ENCODE results near the gene CHORDC1. TPM values are rescaled to one million over a fixed set of nuclear protein-coding genes. Genes with fewer than 3 reads are reported as not detected.

Gene CHORDC1
- total and polyA plus RNA-seq, 2 of the 8 experiments (the other 6 are each of a cell fraction or from before 2014, with no cell fraction given), result 28.9 to 97.1 TPM

- no peak for TF ChIP-seq CHD7 (IDR thresholded peaks at IDR 0.05; ENCODE audit: insufficient replicate concordance, low read length)
- TF ChIP-seq SUZ12 (IDR thresholded peaks at IDR 0.05; ENCODE audit: low read length), result no peak
- no peak for TF ChIP-seq KDM4A (IDR thresholded peaks at IDR 0.05; ENCODE audit: low read depth, low read length, severe bottlenecking)
- no peak for TF ChIP-seq BACH1 (IDR thresholded peaks at IDR 0.05; ENCODE audit: low read length)
- TF ChIP-seq TEAD4 (IDR thresholded peaks at IDR 0.05; ENCODE audit: low read depth, low read length), result no peak
- no peak for TF ChIP-seq TAF1 (IDR thresholded peaks at IDR 0.05; ENCODE audit: low read depth, low read length)
- no peak for TF ChIP-seq RXRA (IDR thresholded peaks at IDR 0.05; ENCODE audit: insufficient read depth, low read depth, low read length)
- no peak for TF ChIP-seq EZH2 (IDR thresholded peaks at IDR 0.05; ENCODE audit: low read depth, low read length, severe bottlenecking)
- TF ChIP-seq SP1 (IDR thresholded peaks at IDR 0.05; ENCODE audit: low read depth, low read length), result no peak
- no peak for TF ChIP-seq TCF12 (IDR thresholded peaks at IDR 0.05; ENCODE audit: low read depth, low read length)
- TF ChIP-seq SIN3A (conservative IDR thresholded peaks at IDR 0.05 in 1 of 2, IDR thresholded peaks at IDR 0.05 in 1 of 2; ENCODE audit: low read depth in 1 of 2, low read length in 2 of 2), result no peak
- TF ChIP-seq CREB1 (IDR thresholded peaks at IDR 0.05), result no peak
Measured at GRCh38 chr11:90252053-90252452, 29.2 kb upstream of the CHORDC1 start (continued).
